ENCODE results near the gene SPSB1. TPM values are rescaled to one million over a fixed set of nuclear protein-coding genes. Genes with fewer than 3 reads are reported as not detected.

Gene SPSB1
- total and polyA plus RNA-seq, 10 of the 15 experiments (the other 5 are each of a cell fraction or from before 2014, with no cell fraction given) = 0.02 to 2.0 (median 0.90) TPM; not detected in 1

GRCh38 chr1:9291914-9292360 is 757 bp upstream of the SPSB1 start:
- Histone ChIP-seq H3K79me2 (ENCODE audit: control insufficient read depth, insufficient read depth, low read length) (no peaks in the 10 kb centered on the region), H3K27ac (ENCODE audit: control insufficient read depth, insufficient read depth) (no peak overlapping the region), H3K9ac (ENCODE audit: control insufficient read depth, insufficient read depth, low read length) (no peak overlapping the region), H3K4me2 (ENCODE audit: control insufficient read depth, insufficient read depth) (no peak overlapping the region), H3K9me3 (replicated peaks; ENCODE audit: control insufficient read depth, insufficient read depth, low read length) (no peaks in the 10 kb centered on the region; the same call in 2 of the 3 replicates), H2AFZ (ENCODE audit: control insufficient read depth, low read depth, low read length) (no peak overlapping the region), H3K27me3 (replicated peaks in 1 of 2; ENCODE audit: control insufficient read depth in 2 of 2, insufficient read depth in 2 of 2, low read length in 1 of 2) (peaks cover 3 to 7% of the 10 kb centered on the region in 2 experiments; a peak in 2 of 4 replicates), H4K20me1 (ENCODE audit: control insufficient read depth, insufficient read depth) (no peaks in the 10 kb centered on the region), H3K4me3 (no peak overlapping the region), H3K4me1 (ENCODE audit: control insufficient read depth, insufficient read depth, low read length) (peaks cover 13% of the 10 kb centered on the region), H3K36me3 (ENCODE audit: control insufficient read depth in 2 of 2, insufficient read depth in 2 of 2, low read length in 1 of 2) (no peaks in the 10 kb centered on the region)
- FAIRE-seq (no peak), ATAC-seq (no peak), DNase-seq (ENCODE audit: low read depth, low spot score) (no peak)
- in situ Hi-C loops (cut with MboI) = no loop called here
- no TSS peak for BruUV-seq (replicated peaks)
- POLR2A ChIA-PET = interaction anchor here (0.6 kb wide), 1 partner anchor 150 kb away, joined by 3 read pairs; no protein-coding TSS in a partner anchor
- RAD21 ChIA-PET (ENCODE audit: unreplicated experiment) = interaction anchor here (0.9 to 4.1 kb wide), 3 partner anchors 9 to 161 kb away, joined by 3 to 100 read pairs (median 3); no protein-coding TSS in a partner anchor
- SMC1A ChIA-PET (ENCODE audit: uncharacterized antibody, unreplicated experiment) = interaction anchor here (5.7 kb wide), 1 partner anchor 163 kb away, joined by 123 read pairs; no protein-coding TSS in a partner anchor
- TF ChIP-seq HDGF (IDR thresholded peaks at IDR 0.05) (no peak), MAX (IDR thresholded peaks at IDR 0.05; ENCODE audit: low read depth, low read length) (no peak), LARP7 (IDR thresholded peaks at IDR 0.05) (no peak), DPF2 (IDR thresholded peaks at IDR 0.05) (no peak), SREBF2 (IDR thresholded peaks at IDR 0.05; ENCODE audit: low read length) (no peak), CUX1 (IDR thresholded peaks at IDR 0.05; ENCODE audit: insufficient replicate concordance, low read depth, low read length) (no peak), PKNOX1 (IDR thresholded peaks at IDR 0.05) (no peak), CHD2 (IDR thresholded peaks at IDR 0.05; ENCODE audit: borderline replicate concordance, low read depth, low read length) (no peak), CHD4 (IDR thresholded peaks at IDR 0.05) (no peak), ATF2 (IDR thresholded peaks at IDR 0.05; ENCODE audit: low read length) (no peak)
- WGBS (ENCODE audit: insufficient coverage, insufficient replicate concordance, low lambda C conversion rate, missing lambda C conversion rate) = 44% methylated on average over 13 of the region's 13 CpGs
- intact Hi-C loops (cut with micrococcal nuclease; ENCODE audit: unreplicated experiment) = no loop called here
- CTCF ChIA-PET = interaction anchor here (0.6 to 5.9 kb wide), 3 partner anchors 164 to 295 kb away, joined by 3 to 123 read pairs (median 4); no protein-coding TSS in a partner anchor

Data from GM12878 (cell line).